Measurements from ENCODE around the gene DCTN2.
"Not testable (repeated sequence)": the region's sequence is repeated elsewhere in the genome, so short reads cannot be mapped to it uniquely, and the experiment has no call there.

The DCTN2 gene

DNA sequence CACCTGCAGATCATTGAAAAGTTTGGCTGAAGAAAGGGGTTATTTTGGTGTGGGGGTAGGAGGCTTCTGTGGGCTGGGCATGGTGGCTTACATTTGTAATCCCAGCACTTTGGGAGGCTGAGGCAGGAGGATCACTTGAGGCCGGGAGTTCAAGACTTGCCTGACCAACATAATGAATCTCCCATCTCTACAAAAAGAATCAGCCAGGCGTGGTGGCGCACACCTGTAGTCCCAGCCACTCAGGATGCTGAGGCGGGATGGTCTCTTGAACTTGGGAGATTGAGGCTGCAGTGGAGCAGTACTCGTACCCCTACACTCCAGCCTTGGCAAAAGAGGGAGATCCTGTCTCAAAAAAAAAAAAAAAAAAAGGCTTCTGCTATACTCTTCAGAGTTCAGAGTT, 33.7 kb downstream of the DCTN2 start:
- Histone ChIP-seq H3K4me3 (ENCODE audit: insufficient read length, low read depth) (no peak overlapping the region), H3K36me3 (ENCODE audit: insufficient read depth, insufficient read length, low read length) (peaks cover 94% of the 10 kb centered on the region), H3K4me1 (ENCODE audit: insufficient read depth, insufficient read length) (no peaks in the 10 kb centered on the region), H3K27me3 (ENCODE audit: insufficient read depth, insufficient read length) (no peaks in the 10 kb centered on the region), H3K9ac (ENCODE audit: insufficient read length, low read depth) (no peak overlapping the region), H3K9me3 (ENCODE audit: insufficient read depth, low read length) (no peaks in the 10 kb centered on the region)
- TF ChIP-seq YY1 (IDR thresholded peaks at IDR 0.05; ENCODE audit: insufficient read depth, insufficient read length) (no peak), SUZ12 (IDR thresholded peaks at IDR 0.05; ENCODE audit: extremely low read depth, insufficient read depth, insufficient read length) (no peak)
- no peak for DNase-seq (ENCODE audit: low read depth, low spot score)

GRCh38 chr12:57512665-57513064, 34.3 kb downstream of the DCTN2 start:
- TF ChIP-seq SUZ12 (IDR thresholded peaks at IDR 0.05; ENCODE audit: extremely low read depth, insufficient read depth, insufficient read length) (no peak), YY1 (IDR thresholded peaks at IDR 0.05; ENCODE audit: insufficient read depth, insufficient read length) (no peak), ZNF274 (IDR thresholded peaks at IDR 0.05; ENCODE audit: low read depth, low read length) (no peak)
- Histone ChIP-seq H3K9me3 (ENCODE audit: insufficient read depth, low read length) (no peaks in the 10 kb centered on the region), H3K9ac (ENCODE audit: insufficient read length, low read depth) (no peak overlapping the region), H3K4me1 (ENCODE audit: insufficient read depth, insufficient read length) (no peaks in the 10 kb centered on the region), H3K27me3 (ENCODE audit: insufficient read depth, insufficient read length) (no peaks in the 10 kb centered on the region), H3K4me3 (ENCODE audit: insufficient read length, low read depth) (no peak overlapping the region), H3K36me3 (ENCODE audit: insufficient read depth, insufficient read length, low read length) (peaks cover 89% of the 10 kb centered on the region)
- no peak for DNase-seq (ENCODE audit: low read depth, low spot score)

GRCh38 chr12:57511588-57512325, 35.2 kb downstream of the DCTN2 start:
- Histone ChIP-seq H3K4me1 (ENCODE audit: insufficient read depth, insufficient read length) (no peaks in the 10 kb centered on the region), H3K9ac (ENCODE audit: insufficient read length, low read depth) (no peak overlapping the region), H3K36me3 (ENCODE audit: insufficient read depth, insufficient read length, low read length) (peaks cover 80% of the 10 kb centered on the region), H3K4me3 (ENCODE audit: insufficient read length, low read depth) (no peak overlapping the region), H3K27me3 (ENCODE audit: insufficient read depth, insufficient read length) (no peaks in the 10 kb centered on the region), H3K9me3 (ENCODE audit: insufficient read depth, low read length) (no peaks in the 10 kb centered on the region)
- TF ChIP-seq ZNF274 (IDR thresholded peaks at IDR 0.05; ENCODE audit: low read depth, low read length) = no peak
- no peak for TF ChIP-seq SUZ12 (IDR thresholded peaks at IDR 0.05; ENCODE audit: extremely low read depth, insufficient read depth, insufficient read length)
- no peak for TF ChIP-seq YY1 (IDR thresholded peaks at IDR 0.05; ENCODE audit: insufficient read depth, insufficient read length)
- DNase-seq (ENCODE audit: low read depth, low spot score) = no peak

- TF ChIP-seq YY1 (IDR thresholded peaks at IDR 0.05; ENCODE audit: insufficient read depth, insufficient read length) (no peak), SUZ12 (IDR thresholded peaks at IDR 0.05; ENCODE audit: extremely low read depth, insufficient read depth, insufficient read length) (no peak), ZNF274 (IDR thresholded peaks at IDR 0.05; ENCODE audit: low read depth, low read length) (no peak)
- peaks cover 79% of the 10 kb centered on the region for H3K36me3 ChIP-seq (ENCODE audit: insufficient read depth, insufficient read length, low read length)
Measured at GRCh38 chr12:57511161-57511560, 35.8 kb downstream of the DCTN2 start.

DNA sequence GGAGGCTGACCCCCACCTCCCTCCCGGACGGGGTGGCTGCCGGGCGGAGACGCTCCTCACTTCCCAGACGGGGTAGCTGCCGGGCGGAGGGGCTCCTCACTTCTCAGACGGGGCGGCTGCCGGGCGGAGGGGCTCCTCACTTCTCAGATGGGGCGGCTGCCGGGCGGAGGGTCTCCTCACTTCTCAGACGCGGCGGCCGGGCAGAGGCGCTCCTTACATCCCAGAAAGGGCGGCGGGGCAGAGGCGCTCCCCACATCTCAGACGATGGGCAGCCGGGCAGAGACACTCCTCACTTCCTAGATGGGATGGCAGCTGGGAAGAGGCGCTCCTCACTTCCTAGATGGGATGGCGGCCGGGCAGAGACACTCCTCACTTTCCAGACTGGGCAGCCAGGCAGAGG, 39.2 kb downstream of the DCTN2 start:
- not testable (repeated sequence) for DNase-seq (ENCODE audit: low read depth, low spot score); H3K9ac ChIP-seq (ENCODE audit: insufficient read length, low read depth); H3K4me3 ChIP-seq (ENCODE audit: insufficient read length, low read depth); H3K27me3 ChIP-seq (ENCODE audit: insufficient read depth, insufficient read length); H3K4me1 ChIP-seq (ENCODE audit: insufficient read depth, insufficient read length)
- Histone ChIP-seq H3K9me3 (ENCODE audit: insufficient read depth, low read length) (peaks cover 20% of the 10 kb centered on the region), H3K36me3 (ENCODE audit: insufficient read depth, insufficient read length, low read length) (peaks cover 83% of the 10 kb centered on the region)

More at GRCh38 chr12:57511161-57511560, 35.8 kb downstream of the DCTN2 start:
- Histone ChIP-seq H3K4me1 (ENCODE audit: insufficient read depth, insufficient read length) (no peaks in the 10 kb centered on the region), H3K9me3 (ENCODE audit: insufficient read depth, low read length) (peaks cover 5% of the 10 kb centered on the region), H3K4me3 (ENCODE audit: insufficient read length, low read depth) (no peak overlapping the region), H3K27me3 (ENCODE audit: insufficient read depth, insufficient read length) (no peaks in the 10 kb centered on the region), H3K9ac (ENCODE audit: insufficient read length, low read depth) (no peak overlapping the region)
- DNase-seq (ENCODE audit: low read depth, low spot score) = no peak

DNA sequence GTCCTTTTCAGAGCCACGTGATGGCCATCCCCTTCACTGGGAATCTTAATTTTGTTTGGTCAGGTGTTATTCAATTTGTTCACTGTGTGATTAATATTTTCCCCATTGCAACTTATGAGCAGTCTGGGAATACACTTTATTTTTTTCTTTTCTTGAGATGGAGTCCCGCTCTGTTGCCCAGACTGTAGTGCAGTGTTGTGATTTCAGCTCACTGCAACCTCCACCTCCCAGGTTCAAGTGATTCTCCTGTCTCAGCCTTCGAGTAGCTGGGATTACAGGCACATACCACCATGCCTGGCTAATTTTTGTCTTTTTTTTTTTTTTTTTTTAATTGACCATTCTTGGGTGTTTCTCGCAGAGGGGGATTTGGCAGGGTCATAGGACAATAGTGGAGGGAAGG, 40.5 kb downstream of the DCTN2 start:
- H3K9ac ChIP-seq (ENCODE audit: insufficient read length, low read depth); H3K4me3 ChIP-seq (ENCODE audit: insufficient read length, low read depth); H3K4me1 ChIP-seq (ENCODE audit: insufficient read depth, insufficient read length); DNase-seq (ENCODE audit: low read depth, low spot score); H3K27me3 ChIP-seq (ENCODE audit: insufficient read depth, insufficient read length): not testable (repeated sequence)
- Histone ChIP-seq H3K36me3 (ENCODE audit: insufficient read depth, insufficient read length, low read length) (peaks cover 80% of the 10 kb centered on the region), H3K9me3 (ENCODE audit: insufficient read depth, low read length) (peaks cover 20% of the 10 kb centered on the region)

- H3K4me1 ChIP-seq (ENCODE audit: insufficient read depth, insufficient read length); H3K27me3 ChIP-seq (ENCODE audit: insufficient read depth, insufficient read length); DNase-seq (ENCODE audit: low read depth, low spot score); H3K9ac ChIP-seq (ENCODE audit: insufficient read length, low read depth); H3K4me3 ChIP-seq (ENCODE audit: insufficient read length, low read depth): not testable (repeated sequence)
- H3K9me3 ChIP-seq (ENCODE audit: insufficient read depth, low read length) = peaks cover 20% of the 10 kb centered on the region
- peaks cover 83% of the 10 kb centered on the region for H3K36me3 ChIP-seq (ENCODE audit: insufficient read depth, insufficient read length, low read length)
Measured at GRCh38 chr12:57502311-57502969, 44.6 kb downstream of the DCTN2 start.
